T-cell (primary cell): ENCODE measurements around the gene PLEKHF1. TPM values are rescaled to one million over a fixed set of nuclear protein-coding genes. Genes with fewer than 3 reads are reported as not detected.
A peak's percentile ranks its signal among the peaks of the same experiment; 100 is the strongest.

Experiments
- ATAC-seq, 4 experiments: fragments of 200-7000 bp in 3 of 4; fragments of 150-1000 bp in 1 of 4; cut with Tn5 transposase; replicated peaks in 1 of 4; 1 replicate in 3 of 4; 2 replicates in 1 of 4; pipeline ENCODE4 v1.10.0; 2021; ENCODE audit warnings: moderate library complexity in 3 of 4, mild to moderate bottlenecking in 2 of 4, moderate number of reproducible peaks in 1 of 4
- CTCF ChIA-PET, 2 donors: fragments of 300-600 bp; sonication (Branson Sonifier 250); formaldehyde crosslinking; loops; one replicate each; lab custom pipeline; 2022; ENCODE audit warnings: antibody characterized with exemption in 2 of 2; lab: Charles Lee
- POLR2A ChIA-PET, 2 donors: fragments of 300-600 bp; sonication (Branson Sonifier 250); formaldehyde crosslinking; loops; one replicate each; lab custom pipeline; 2022; ENCODE audit warnings: antibody characterized with exemption in 2 of 2; lab: Charles Lee
- DNase-seq, 35 experiments: peaks; one replicate each; pipeline versions ENCODE4 v3.0.0 to v3.0.0-alpha.2; 2013 to 2023
- H3K27ac ChIP-seq: one replicate; pipeline ENCODE4 v1.5.1; 2013; ENCODE audit warnings: low read length
- H3K27me3 ChIP-seq, 2 experiments: replicated peaks in 1 of 2; 1 replicate in 1 of 2; 2 replicates in 1 of 2; pipeline versions ENCODE4 v1.6.1 to v1.7.0; 2013; ENCODE audit warnings: low read length in 1 of 2, mixed read lengths in 1 of 2; ENCODE audit not compliant: control insufficient read depth in 2 of 2, insufficient read depth in 2 of 2; ENCODE audit errors: extremely low read depth in 1 of 2
- H3K36me3 ChIP-seq, 2 donors: 1 replicate in 1 of 2; 2 replicates in 1 of 2; pipeline versions ENCODE4 v1.6.1 to v1.7.0; 2013; ENCODE audit warnings: low read length in 1 of 2; ENCODE audit not compliant: control insufficient read depth in 2 of 2, insufficient read depth in 1 of 2; ENCODE audit errors: extremely low read depth in 1 of 2
- H3K4me1 ChIP-seq, 2 experiments: 1 replicate in 1 of 2; 2 replicates in 1 of 2; pipeline versions ENCODE4 v1.6.1 to v1.7.0; 2013; ENCODE audit warnings: low read length in 2 of 2, mixed read lengths in 1 of 2; ENCODE audit not compliant: insufficient read depth in 2 of 2, control insufficient read depth in 1 of 2; ENCODE audit errors: extremely low read depth in 1 of 2
- H3K4me3 ChIP-seq, 2 donors: 1 replicate in 1 of 2; 2 replicates in 1 of 2; pipeline versions ENCODE4 v1.5.1 to v1.7.0; 2013; ENCODE audit warnings: mild to moderate bottlenecking in 2 of 2, low read length in 1 of 2, moderate library complexity in 1 of 2; ENCODE audit not compliant: control insufficient read depth in 1 of 2; ENCODE audit errors: extremely low read depth in 1 of 2
- H3K9me3 ChIP-seq: 2 replicates; pipeline ENCODE4 v1.7.0; 2013
- H3K27ac Mint-ChIP-seq, 2 donors: one replicate each; pipeline ENCODE4 v1.8.0; 2020 to 2021; ENCODE audit warnings: mild to moderate bottlenecking in 2 of 2, mixed read lengths in 2 of 2
- H3K27me3 Mint-ChIP-seq, 2 donors: one replicate each; pipeline ENCODE4 v1.8.0; 2021 to 2022; ENCODE audit warnings: mixed read lengths in 2 of 2
- H3K36me3 Mint-ChIP-seq: one replicate; pipeline ENCODE4 v1.8.0; 2021; ENCODE audit warnings: mixed read lengths
- H3K4me1 Mint-ChIP-seq, 3 donors: one replicate each; pipeline ENCODE4 v1.8.0; 2020 to 2022; ENCODE audit warnings: mixed read lengths in 3 of 3, mild to moderate bottlenecking in 1 of 3
- H3K4me3 Mint-ChIP-seq, 3 donors: one replicate each; pipeline ENCODE4 v1.8.0; 2020 to 2022; ENCODE audit warnings: mild to moderate bottlenecking in 3 of 3, mixed read lengths in 3 of 3, moderate library complexity in 3 of 3
- H3K9me3 Mint-ChIP-seq, 3 donors: one replicate each; pipeline ENCODE4 v1.8.0; 2020 to 2022; ENCODE audit warnings: mixed read lengths in 3 of 3
- WGBS: methylation state at CpG from one replicate; pipeline ENCODE4 v1.1.5; 2013; ENCODE audit warnings: missing lambda C conversion rate; ENCODE audit not compliant: insufficient coverage; 5-methylcytosine and 5-hydroxymethylcytosine counted together
- total RNA-seq, 35 experiments: library from RNA in 6 of 35; stranded (reverse) in 6 of 35; fragments of 120-200 nt in 1 of 35; gene quantifications; one replicate each; pipeline versions ENCODE4 v1.2.1 to v1.2.4 and lab custom pipeline; 2013 to 2026

Gene PLEKHF1
- total RNA-seq, 5 donors from 2014 or later (not counting 1 experiment from before 2014, with no cell fraction given), result 13.2 to 42.6 (median 34.5) TPM

- peaks cover 64 to 77% (median 70%) of the 10 kb centered on the region in 3 donors for H3K4me1 Mint-ChIP-seq
- DNase-seq, result no peak
- no peaks in the 10 kb centered on the region for H3K9me3 Mint-ChIP-seq
- peaks cover 5% of the 10 kb centered on the region for H3K36me3 Mint-ChIP-seq
- ChIA-PET POLR2A (interaction anchor here (0.6 to 1.4 kb wide), 2 partner anchors 10 to 260 kb away, joined by 4 to 8 read pairs; no protein-coding TSS in a partner anchor), CTCF (interaction anchor here (0.6 to 2.2 kb wide), 6 partner anchors 10 to 75 kb away, joined by 3 to 10 read pairs (median 3); no protein-coding TSS in a partner anchor)
- H3K27ac Mint-ChIP-seq, result peak overlapping the region; percentile 80 to 86
- no peaks in the 10 kb centered on the region for H3K27me3 ChIP-seq
- no peaks in the 10 kb centered on the region for H3K27me3 Mint-ChIP-seq
- peak overlapping the region in 1 of 2 donors; percentile 38 for H3K4me3 ChIP-seq
- peaks cover 2 to 20% of the 10 kb centered on the region in 2 donors for H3K36me3 ChIP-seq
- WGBS, result 88% methylated on average over 7 of the region's 13 CpGs
- peaks cover 30 to 69% of the 10 kb centered on the region in 2 experiments for H3K4me1 ChIP-seq
- H3K27ac ChIP-seq, result no peak overlapping the region
- no peak for ATAC-seq
- no peaks in the 10 kb centered on the region for H3K9me3 ChIP-seq
- peak overlapping the region in 2 of 3 donors; percentile 24 to 79 for H3K4me3 Mint-ChIP-seq
These were observed 16.4 kb downstream of the PLEKHF1 start for GRCh38 chr19:29681422-29682235.

DNA sequence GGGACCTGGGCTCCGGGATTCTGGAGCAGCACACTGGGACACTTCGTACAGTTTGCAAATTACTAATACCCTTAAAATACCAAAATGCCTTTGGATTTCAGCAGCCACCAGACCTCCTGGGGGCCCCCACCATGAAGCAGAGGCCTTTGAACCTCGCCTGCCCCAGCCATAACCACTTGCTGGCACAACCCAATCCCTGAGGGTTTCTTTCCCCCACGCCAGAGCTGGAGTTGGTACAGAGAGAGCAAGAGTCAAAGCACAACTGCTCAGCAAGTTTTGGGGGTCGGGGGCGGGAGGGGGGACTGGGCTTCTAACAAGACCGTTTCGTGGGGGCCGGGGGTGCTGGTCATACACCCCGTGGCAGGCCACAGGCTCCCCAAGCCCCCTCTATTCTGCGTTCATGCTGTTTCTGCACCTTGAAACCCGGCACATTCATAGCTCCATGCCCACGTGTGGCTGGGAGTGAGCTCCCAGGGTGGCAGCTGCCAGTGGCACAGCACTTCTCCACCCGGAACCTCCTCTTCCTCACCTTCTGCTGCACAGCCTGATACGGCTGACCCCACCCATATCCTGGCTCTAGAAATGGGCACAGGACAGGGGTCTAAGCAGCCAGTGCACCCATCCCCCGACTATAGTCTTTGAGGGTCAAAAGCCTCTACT, 17.1 kb downstream of the PLEKHF1 start:
- Mint-ChIP-seq H3K4me1 (peaks cover 60 to 75% (median 62%) of the 10 kb centered on the region in 3 donors), H3K27ac (peak overlapping the region in 1 of 2 donors; percentile 36), H3K27me3 (no peaks in the 10 kb centered on the region), H3K9me3 (no peaks in the 10 kb centered on the region), H3K4me3 (peak overlapping the region in 1 of 3 donors; percentile 79), H3K36me3 (no peaks in the 10 kb centered on the region)
- Histone ChIP-seq H3K27ac (no peak overlapping the region), H3K36me3 (peaks cover 2 to 13% of the 10 kb centered on the region in 2 donors), H3K27me3 (no peaks in the 10 kb centered on the region), H3K9me3 (no peaks in the 10 kb centered on the region), H3K4me3 (no peak overlapping the region), H3K4me1 (peaks cover 25 to 61% of the 10 kb centered on the region in 2 experiments)
- 91% methylated on average over 7 of the region's 16 CpGs for WGBS
- POLR2A ChIA-PET, result interaction anchor here in 1 of 2 donors (1.4 kb wide), 1 partner anchor 10 kb away, joined by 8 read pairs; no protein-coding TSS in a partner anchor
- DNase-seq (no peak), ATAC-seq (no peak)
- CTCF ChIA-PET, result interaction anchor here in 1 of 2 donors (0.8 kb wide), 1 partner anchor 73 kb away, joined by 3 read pairs; no protein-coding TSS in a partner anchor

GRCh38 chr19:29683009-29683408, 17.7 kb downstream of the PLEKHF1 start:
- CTCF ChIA-PET, result no interaction called here
- H3K9me3 Mint-ChIP-seq, result no peaks in the 10 kb centered on the region
- Histone ChIP-seq H3K36me3 (peaks cover 2 to 8% of the 10 kb centered on the region in 2 donors), H3K27ac (no peak overlapping the region), H3K4me3 (no peak overlapping the region), H3K27me3 (no peaks in the 10 kb centered on the region), H3K9me3 (no peaks in the 10 kb centered on the region), H3K4me1 (peaks cover 22 to 55% of the 10 kb centered on the region in 2 experiments)
- H3K27me3 Mint-ChIP-seq, result no peaks in the 10 kb centered on the region
- POLR2A ChIA-PET, result no interaction called here
- ATAC-seq (no peak), DNase-seq (no peak)
- WGBS, result 100% methylated on average over 9 of the region's 10 CpGs
- H3K4me3 Mint-ChIP-seq, result no peak overlapping the region
- no peaks in the 10 kb centered on the region for H3K36me3 Mint-ChIP-seq
- no peak overlapping the region for H3K27ac Mint-ChIP-seq
- H3K4me1 Mint-ChIP-seq, result peaks cover 54 to 73% (median 59%) of the 10 kb centered on the region in 3 donors

- Mint-ChIP-seq H3K27ac (no peak overlapping the region), H3K4me1 (peaks cover 46 to 63% (median 50%) of the 10 kb centered on the region in 3 donors), H3K36me3 (peaks cover 4% of the 10 kb centered on the region), H3K4me3 (no peak overlapping the region), H3K27me3 (no peaks in the 10 kb centered on the region), H3K9me3 (peaks cover 0 to 3% (median 0%) of the 10 kb centered on the region in 3 donors)
- DNase-seq, result no peak
- Histone ChIP-seq H3K27ac (no peak overlapping the region), H3K27me3 (no peaks in the 10 kb centered on the region), H3K36me3 (peaks cover 0 to 2% of the 10 kb centered on the region in 2 donors), H3K4me1 (peaks cover 11 to 32% of the 10 kb centered on the region in 2 experiments), H3K4me3 (no peak overlapping the region), H3K9me3 (no peaks in the 10 kb centered on the region)
- no peak for ATAC-seq
- ChIA-PET POLR2A (no interaction called here), CTCF (interaction anchor here in 1 of 2 donors (0.7 kb wide), 1 partner anchor 15 kb away, joined by 5 read pairs; no protein-coding TSS in a partner anchor)
- WGBS, result 97% methylated on average over 6 of the region's 7 CpGs
These were observed 20.1 kb downstream of the PLEKHF1 start for GRCh38 chr19:29685326-29685725.

- DNase-seq, result no peak
- 97% methylated on average over 6 of the region's 8 CpGs for WGBS
- H3K27ac Mint-ChIP-seq, result no peak overlapping the region
These were observed 21.1 kb downstream of the PLEKHF1 start for GRCh38 chr19:29686285-29686805.

More at GRCh38 chr19:29686285-29686805, 21.1 kb downstream of the PLEKHF1 start:
- Mint-ChIP-seq H3K4me3 (no peak overlapping the region), H3K27me3 (no peaks in the 10 kb centered on the region), H3K4me1 (peaks cover 41 to 62% (median 46%) of the 10 kb centered on the region in 3 donors), H3K36me3 (peaks cover 4% of the 10 kb centered on the region), H3K9me3 (peaks cover 0 to 3% (median 0%) of the 10 kb centered on the region in 3 donors)
- H3K27me3 ChIP-seq, result no peaks in the 10 kb centered on the region
- peaks cover 0 to 2% of the 10 kb centered on the region in 2 donors for H3K36me3 ChIP-seq
- ATAC-seq, result no peak
- H3K4me1 ChIP-seq, result peaks cover 5 to 28% of the 10 kb centered on the region in 2 experiments
- H3K27ac ChIP-seq, result no peak overlapping the region
- no peaks in the 10 kb centered on the region for H3K9me3 ChIP-seq
- no peak overlapping the region for H3K4me3 ChIP-seq
- CTCF ChIA-PET, result interaction anchor here in 1 of 2 donors (0.5 to 0.9 kb wide), 2 partner anchors 76 to 186 kb away, joined by 4 read pairs; no protein-coding TSS in a partner anchor
- POLR2A ChIA-PET, result interaction anchor here (0.5 to 0.9 kb wide), 4 partner anchors 14 to 158 kb away, joined by 3 to 4 read pairs (median 4); no protein-coding TSS in a partner anchor
